SHP77 treated with DMSO at 0.1 percent for 48 hours (cell line): ENCODE data around the gene SYNPO.

Experiments used
- DNase-seq: peaks from one replicate; lab custom pipeline; 2025; lab: John Stamatoyannopoulos, UW

The SYNPO gene

DNA sequence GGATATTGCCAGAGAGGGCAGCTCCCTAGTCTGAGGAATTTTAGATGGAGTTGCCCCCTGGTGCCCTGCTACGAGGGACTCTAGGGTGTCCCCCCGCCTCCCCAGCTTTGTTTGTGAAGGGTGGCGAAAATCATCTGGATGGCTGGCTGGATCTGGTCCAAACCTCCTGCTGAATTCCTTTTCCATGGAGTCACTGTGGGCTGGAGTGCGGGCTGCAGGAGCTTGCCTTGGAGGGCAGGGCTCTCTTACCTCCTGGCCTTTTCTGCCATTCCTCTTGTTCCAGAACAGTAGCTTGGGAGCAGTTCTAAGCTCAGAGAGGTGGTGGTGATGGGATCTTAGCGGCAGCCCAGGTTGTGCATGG is 2.1 kb downstream of the SYNPO start:
- DNase-seq, result no peak

GRCh38 chr5:150642991-150643710 is 2.7 kb downstream of the SYNPO start:
- DNase-seq, result no peak

GRCh38 chr5:150644058-150644457 is 3.6 kb downstream of the SYNPO start:
- no peak for DNase-seq

DNA sequence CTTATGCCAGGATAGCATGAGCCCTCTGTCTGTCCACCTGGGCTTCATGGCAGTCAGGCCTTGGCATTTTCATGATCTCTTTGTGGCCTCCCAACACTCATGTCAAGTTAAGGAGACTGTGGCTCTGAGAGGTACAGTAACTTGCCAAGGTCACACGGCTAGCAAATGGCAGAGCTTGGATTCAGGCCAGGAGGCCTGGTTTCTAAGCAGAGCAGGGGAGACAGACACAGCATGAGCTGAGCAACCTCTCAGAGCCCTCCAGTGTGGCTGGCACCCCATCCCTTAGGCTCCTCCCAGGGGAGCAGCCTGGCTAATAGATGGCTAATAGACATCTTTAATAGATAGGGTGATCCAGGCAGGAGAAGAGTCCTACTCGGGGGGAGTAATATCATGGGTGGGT is 4.1 kb downstream of the SYNPO start:
- no peak for DNase-seq

- DNase-seq, result no peak
These were observed 4.7 kb downstream of the SYNPO start for GRCh38 chr5:150645070-150645700.

- no peak for DNase-seq
These were observed 7.1 kb downstream of the SYNPO start for GRCh38 chr5:150647275-150648251.

- no peak for DNase-seq
These were observed 8.0 kb downstream of the SYNPO start for GRCh38 chr5:150648294-150649107.

DNA sequence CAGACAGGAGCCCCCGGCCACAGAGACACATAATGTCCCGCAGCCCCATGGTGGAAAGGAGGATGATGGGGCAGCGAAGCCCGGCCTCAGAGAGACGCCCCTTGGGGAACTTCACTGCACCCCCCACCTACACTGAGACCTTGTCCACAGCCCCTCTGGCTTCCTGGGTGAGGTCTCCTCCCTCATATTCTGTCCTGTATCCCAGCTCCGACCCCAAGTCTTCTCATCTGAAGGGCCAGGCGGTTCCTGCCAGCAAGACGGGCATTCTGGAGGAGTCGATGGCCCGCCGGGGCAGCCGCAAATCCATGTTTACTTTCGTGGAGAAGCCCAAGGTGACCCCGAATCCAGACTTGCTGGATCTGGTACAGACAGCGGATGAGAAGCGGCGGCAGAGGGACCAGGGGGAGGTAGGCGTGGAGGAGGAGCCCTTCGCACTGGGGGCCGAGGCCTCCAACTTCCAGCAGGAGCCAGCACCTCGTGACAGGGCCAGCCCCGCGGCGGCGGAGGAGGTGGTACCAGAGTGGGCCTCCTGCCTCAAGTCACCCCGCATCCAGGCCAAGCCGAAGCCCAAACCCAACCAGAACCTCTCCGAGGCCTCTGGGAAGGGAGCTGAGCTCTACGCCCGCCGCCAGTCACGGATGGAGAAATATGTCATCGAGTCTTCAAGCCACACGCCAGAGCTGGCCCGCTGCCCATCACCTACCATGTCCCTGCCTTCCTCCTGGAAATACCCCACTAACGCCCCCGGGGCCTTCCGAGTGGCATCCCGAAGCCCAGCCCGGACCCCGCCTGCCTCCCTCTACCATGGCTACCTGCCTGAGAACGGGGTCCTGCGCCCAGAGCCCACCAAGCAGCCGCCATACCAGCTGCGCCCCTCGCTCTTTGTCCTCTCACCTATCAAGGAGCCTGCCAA is 8.9 kb downstream of the SYNPO start:
- no peak for DNase-seq

GRCh38 chr5:150650021-150651006 is 9.9 kb downstream of the SYNPO start:
- DNase-seq, result no peak

- no peak for DNase-seq
These were observed 10.9 kb downstream of the SYNPO start for GRCh38 chr5:150651382-150651781.

- DNase-seq, result no peak
These were observed 11.6 kb downstream of the SYNPO start for GRCh38 chr5:150651924-150652671.

GRCh38 chr5:150653145-150653761 is 12.8 kb downstream of the SYNPO start:
- DNase-seq, result no peak

DNA sequence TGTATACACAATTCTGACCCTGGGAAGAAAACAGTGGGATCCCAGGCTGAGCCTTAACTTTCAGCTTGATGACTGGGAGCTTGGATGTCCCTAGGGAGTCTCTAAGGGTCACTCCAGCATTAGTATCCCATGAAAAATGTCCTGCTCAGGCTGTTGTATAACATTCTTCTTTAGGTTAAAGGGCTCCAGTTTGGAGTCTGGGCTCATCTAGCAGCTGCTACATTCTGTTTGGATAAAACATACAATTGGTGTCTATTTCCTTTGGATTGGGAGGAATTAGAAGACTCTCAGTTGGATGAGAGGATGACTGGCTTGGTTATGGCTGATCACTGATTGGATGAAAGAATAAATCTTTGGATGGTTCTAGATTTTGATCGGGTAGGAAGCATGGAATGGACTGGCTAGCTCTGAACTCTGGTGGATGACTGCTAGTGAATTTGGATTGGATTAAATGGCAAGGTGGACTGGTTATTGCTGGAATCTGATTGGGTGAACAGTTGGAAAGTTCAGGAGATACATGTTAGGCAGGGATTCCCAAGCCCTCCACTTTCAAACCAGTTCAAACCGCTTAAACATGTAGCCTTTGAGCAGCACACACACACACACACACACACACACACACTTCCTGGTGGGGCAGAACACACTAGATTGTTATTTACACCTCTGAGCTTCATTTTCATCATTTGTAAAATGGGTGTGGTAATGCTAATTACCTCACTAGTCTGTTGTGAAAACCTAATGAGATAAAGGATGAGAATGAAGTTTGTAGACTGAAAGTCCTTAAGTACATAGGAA is 13.5 kb downstream of the SYNPO start:
- DNase-seq, result no peak

- no peak for DNase-seq
These were observed 14.8 kb downstream of the SYNPO start for GRCh38 chr5:150655221-150655620.

DNA sequence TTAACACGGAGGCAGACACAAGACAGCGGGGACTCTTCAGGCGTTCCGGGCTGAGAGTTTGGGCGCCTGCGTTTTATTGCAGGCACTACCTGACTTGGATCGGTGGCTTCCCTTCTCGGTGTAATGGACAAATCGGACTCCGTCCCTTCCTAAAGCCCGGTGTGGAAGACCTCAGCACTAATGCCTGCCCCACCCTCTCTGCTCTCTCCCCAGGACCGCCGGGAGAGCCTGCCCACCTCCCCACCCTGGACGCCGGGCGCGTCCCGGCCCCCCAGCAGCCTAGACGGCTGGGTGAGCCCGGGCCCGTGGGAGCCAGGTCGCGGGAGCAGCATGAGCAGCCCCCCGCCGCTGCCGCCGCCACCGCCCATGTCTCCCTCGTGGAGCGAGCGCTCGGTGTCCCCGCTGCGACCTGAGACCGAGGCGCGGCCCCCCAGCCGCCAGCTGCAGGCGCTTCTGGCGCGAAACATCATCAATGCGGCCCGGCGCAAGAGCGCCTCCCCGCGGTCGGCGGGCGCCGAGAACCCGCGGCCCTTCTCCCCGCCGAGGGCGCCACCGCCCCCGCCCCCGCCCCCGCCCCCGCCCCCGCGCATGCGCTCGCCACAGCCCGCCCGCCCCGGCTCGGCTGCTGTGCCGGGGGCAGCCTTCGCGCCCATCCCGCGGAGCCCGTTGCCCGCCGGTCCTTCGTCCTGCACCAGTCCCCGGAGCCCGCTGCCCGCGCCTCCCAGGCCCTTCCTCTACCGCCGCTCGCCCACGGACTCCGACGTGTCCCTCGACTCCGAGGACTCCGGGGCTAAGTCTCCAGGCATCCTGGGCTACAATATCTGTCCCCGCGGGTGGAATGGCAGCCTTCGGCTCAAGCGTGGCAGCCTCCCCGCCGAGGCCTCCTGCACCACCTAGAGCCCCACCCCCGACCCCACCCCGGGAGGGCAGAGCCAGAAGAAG is 16.0 kb downstream of the SYNPO start:
- DNase-seq, result no peak

DNA sequence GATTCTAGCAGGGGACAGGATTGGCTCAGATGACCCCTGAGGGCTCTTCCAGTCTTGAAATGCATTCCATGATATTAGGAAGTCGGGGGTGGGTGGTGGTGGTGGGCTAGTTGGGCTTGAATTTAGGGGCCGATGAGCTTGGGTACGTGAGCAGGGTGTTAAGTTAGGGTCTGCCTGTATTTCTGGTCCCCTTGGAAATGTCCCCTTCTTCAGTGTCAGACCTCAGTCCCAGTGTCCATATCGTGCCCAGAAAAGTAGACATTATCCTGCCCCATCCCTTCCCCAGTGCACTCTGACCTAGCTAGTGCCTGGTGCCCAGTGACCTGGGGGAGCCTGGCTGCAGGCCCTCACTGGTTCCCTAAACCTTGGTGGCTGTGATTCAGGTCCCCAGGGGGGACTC is 17.7 kb downstream of the SYNPO start:
- DNase-seq, result no peak
